Fibroblast of lung (primary cell): ENCODE results near the gene LZTS2.

Experiments
- CTCF ChIP-seq, 2 donors: IDR thresholded peaks in 1 of 2; conservative IDR thresholded peaks in 1 of 2; 1 replicate in 1 of 2; 2 replicates in 1 of 2; pipeline ENCODE4 v1.5.1; 2011 to 2012; ENCODE audit warnings: low read length in 2 of 2, control low read depth in 1 of 2, inconsistent platforms in 1 of 2, low read depth in 1 of 2, mild to moderate bottlenecking in 1 of 2
- EZH2 ChIP-seq: IDR thresholded peaks from 2 replicates; pipeline ENCODE4 v1.5.1; 2012; ENCODE audit warnings: low read length, control low read depth, mild to moderate bottlenecking; ENCODE audit errors: missing control alignments

GRCh38 chr10:100976906-100977305 is 22.7 kb upstream of the LZTS2 start:
- TF ChIP-seq EZH2 (no peak), CTCF (conservative IDR thresholded peaks at IDR 0.05 in 1 of 2, IDR thresholded peaks at IDR 0.05 in 1 of 2; ENCODE audit: low read depth in 1 of 2, low read length in 2 of 2) (no peak)
